ENCODE data around the gene NPEPL1.
"Not testable (repeated sequence)": the region's sequence is repeated elsewhere in the genome, so short reads cannot be mapped to it uniquely, and the experiment has no call there.

NPEPL1 gene

GRCh38 chr20:58749979-58750378 is 57.4 kb downstream of the NPEPL1 start:
- FAIRE-seq (no peak), DNase-seq (ENCODE audit: insufficient read length, low spot score) (no peak)
- TF ChIP-seq SPI1 (IDR thresholded peaks at IDR 0.05; ENCODE audit: low read depth, low read length) (no peak), TAF1 (IDR thresholded peaks at IDR 0.05; ENCODE audit: low read depth, low read length) (no peak)

- not testable (repeated sequence) for FAIRE-seq; DNase-seq (ENCODE audit: insufficient read length, low spot score)
Measured at GRCh38 chr20:58750706-58751105, 58.1 kb downstream of the NPEPL1 start.

GRCh38 chr20:58751979-58752378 is 59.4 kb downstream of the NPEPL1 start:
- no peak for DNase-seq (ENCODE audit: insufficient read length, low spot score)
- TF ChIP-seq TAF1 (IDR thresholded peaks at IDR 0.05; ENCODE audit: low read depth, low read length) (no peak), POLR2A (IDR thresholded peaks at IDR 0.05; ENCODE audit: low read depth, low read length) (no peak), SPI1 (IDR thresholded peaks at IDR 0.05; ENCODE audit: low read depth, low read length) (no peak), PAX5 (IDR thresholded peaks at IDR 0.05; ENCODE audit: insufficient read depth, low read length, severe bottlenecking) (no peak), POU2F2 (IDR thresholded peaks at IDR 0.05; ENCODE audit: low read depth, low read length) (no peak), POLR2AphosphoS5 (IDR thresholded peaks at IDR 0.05; ENCODE audit: low read depth, low read length) (no peak)
- FAIRE-seq = no peak

- no peak for FAIRE-seq
- TF ChIP-seq POU2F2 (IDR thresholded peaks at IDR 0.05; ENCODE audit: low read depth, low read length) = no peak
- no peak for TF ChIP-seq POLR2A (IDR thresholded peaks at IDR 0.05; ENCODE audit: low read depth, low read length)
- no peak for TF ChIP-seq TAF1 (IDR thresholded peaks at IDR 0.05; ENCODE audit: low read depth, low read length)
- TF ChIP-seq SPI1 (IDR thresholded peaks at IDR 0.05; ENCODE audit: low read depth, low read length) = no peak
- DNase-seq (ENCODE audit: insufficient read length, low spot score) = no peak
Measured at GRCh38 chr20:58752565-58752964, 60.0 kb downstream of the NPEPL1 start.

- FAIRE-seq (no peak), DNase-seq (ENCODE audit: insufficient read length, low spot score) (no peak)
- TF ChIP-seq PAX5 (IDR thresholded peaks at IDR 0.05; ENCODE audit: insufficient read depth, low read length, severe bottlenecking) (no peak), POU2F2 (IDR thresholded peaks at IDR 0.05; ENCODE audit: low read depth, low read length) (no peak), POLR2A (IDR thresholded peaks at IDR 0.05; ENCODE audit: low read depth, low read length) (no peak), TAF1 (IDR thresholded peaks at IDR 0.05; ENCODE audit: low read depth, low read length) (no peak), SPI1 (IDR thresholded peaks at IDR 0.05; ENCODE audit: low read depth, low read length) (no peak), POLR2AphosphoS5 (IDR thresholded peaks at IDR 0.05; ENCODE audit: low read depth, low read length) (no peak)
Measured at GRCh38 chr20:58753267-58753921, 60.8 kb downstream of the NPEPL1 start.

- FAIRE-seq (no peak), DNase-seq (ENCODE audit: insufficient read length, low spot score) (no peak)
- no peak for TF ChIP-seq SPI1 (IDR thresholded peaks at IDR 0.05; ENCODE audit: low read depth, low read length)
- TF ChIP-seq TAF1 (IDR thresholded peaks at IDR 0.05; ENCODE audit: low read depth, low read length) = no peak
- TF ChIP-seq PAX5 (IDR thresholded peaks at IDR 0.05; ENCODE audit: insufficient read depth, low read length, severe bottlenecking) = no peak
- TF ChIP-seq POLR2A (IDR thresholded peaks at IDR 0.05; ENCODE audit: low read depth, low read length) = no peak
- TF ChIP-seq POLR2AphosphoS5 (IDR thresholded peaks at IDR 0.05; ENCODE audit: low read depth, low read length) = no peak
- no peak for TF ChIP-seq POU2F2 (IDR thresholded peaks at IDR 0.05; ENCODE audit: low read depth, low read length)
Measured at GRCh38 chr20:58753922-58754551, 61.4 kb downstream of the NPEPL1 start.

GRCh38 chr20:58754584-58754983 is 62.0 kb downstream of the NPEPL1 start:
- FAIRE-seq (no peak), DNase-seq (ENCODE audit: insufficient read length, low spot score) (no peak)
- TF ChIP-seq SPI1 (IDR thresholded peaks at IDR 0.05; ENCODE audit: low read depth, low read length) = no peak
- TF ChIP-seq POU2F2 (IDR thresholded peaks at IDR 0.05; ENCODE audit: low read depth, low read length) = no peak
- no peak for TF ChIP-seq TAF1 (IDR thresholded peaks at IDR 0.05; ENCODE audit: low read depth, low read length)
- TF ChIP-seq POLR2A (IDR thresholded peaks at IDR 0.05; ENCODE audit: low read depth, low read length) = no peak
- no peak for TF ChIP-seq POLR2AphosphoS5 (IDR thresholded peaks at IDR 0.05; ENCODE audit: low read depth, low read length)
- TF ChIP-seq PAX5 (IDR thresholded peaks at IDR 0.05; ENCODE audit: insufficient read depth, low read length, severe bottlenecking) = no peak

GRCh38 chr20:58755062-58755697 is 62.6 kb downstream of the NPEPL1 start:
- no peak for FAIRE-seq
- no peak for DNase-seq (ENCODE audit: insufficient read length, low spot score)
- TF ChIP-seq POLR2A (IDR thresholded peaks at IDR 0.05; ENCODE audit: low read depth, low read length) = no peak
- no peak for TF ChIP-seq TAF1 (IDR thresholded peaks at IDR 0.05; ENCODE audit: low read depth, low read length)
- TF ChIP-seq SPI1 (IDR thresholded peaks at IDR 0.05; ENCODE audit: low read depth, low read length) = no peak
- TF ChIP-seq POU2F2 (IDR thresholded peaks at IDR 0.05; ENCODE audit: low read depth, low read length) = no peak
- TF ChIP-seq PAX5 (IDR thresholded peaks at IDR 0.05; ENCODE audit: insufficient read depth, low read length, severe bottlenecking) = no peak
- TF ChIP-seq POLR2AphosphoS5 (IDR thresholded peaks at IDR 0.05; ENCODE audit: low read depth, low read length) = no peak

GRCh38 chr20:58755766-58756449 is 63.3 kb downstream of the NPEPL1 start:
- no peak for DNase-seq (ENCODE audit: insufficient read length, low spot score)
- FAIRE-seq = no peak
- TF ChIP-seq SPI1 (IDR thresholded peaks at IDR 0.05; ENCODE audit: low read depth, low read length) (no peak), POU2F2 (IDR thresholded peaks at IDR 0.05; ENCODE audit: low read depth, low read length) (no peak), PAX5 (IDR thresholded peaks at IDR 0.05; ENCODE audit: insufficient read depth, low read length, severe bottlenecking) (no peak), POLR2AphosphoS5 (IDR thresholded peaks at IDR 0.05; ENCODE audit: low read depth, low read length) (no peak), POLR2A (IDR thresholded peaks at IDR 0.05; ENCODE audit: low read depth, low read length) (no peak), TAF1 (IDR thresholded peaks at IDR 0.05; ENCODE audit: low read depth, low read length) (no peak)

All from GM12891 (cell line).